ENCODE data around the gene CCL8. TPM values are rescaled to one million over a fixed set of nuclear protein-coding genes. Genes with fewer than 3 reads are reported as not detected.
A peak's percentile ranks its signal among the peaks of the same experiment; 100 is the strongest.

The CCL8 gene
- total RNA-seq, 1 donor from 2014 or later: not detected

GRCh38 chr17:34285286-34285792, 33.9 kb upstream of the CCL8 start, which contains the start of gene CCL11:
CCL11 (plus strand) TSS chr17:34285742; CDS start chr17:34285809, 67 bp downstream.
- Mint-ChIP-seq H3K9me3 (ENCODE audit: unreplicated experiment) (no peaks in the 10 kb centered on the region), H3K36me3 (ENCODE audit: unreplicated experiment) (no peaks in the 10 kb centered on the region)

DNA sequence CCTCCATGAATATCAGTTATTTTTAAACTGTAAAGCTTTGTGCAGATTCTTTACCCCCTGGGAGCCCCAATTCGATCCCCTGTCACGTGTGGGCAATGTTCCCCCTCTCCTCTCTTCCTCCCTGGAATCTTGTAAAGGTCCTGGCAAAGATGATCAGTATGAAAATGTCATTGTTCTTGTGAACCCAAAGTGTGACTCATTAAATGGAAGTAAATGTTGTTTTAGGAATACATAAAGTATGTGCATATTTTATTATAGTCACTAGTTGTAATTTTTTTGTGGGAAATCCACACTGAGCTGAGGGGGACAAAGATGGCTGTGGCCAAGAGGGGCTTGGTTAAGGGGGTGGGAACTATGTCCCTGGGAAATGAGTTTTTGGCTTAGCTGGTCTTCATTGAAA, 31.4 kb upstream of the CCL8 start:
- peaks cover 20% of the 10 kb centered on the region for H3K4me1 Mint-ChIP-seq (ENCODE audit: unreplicated experiment)
- H3K9me3 Mint-ChIP-seq (ENCODE audit: unreplicated experiment): no peaks in the 10 kb centered on the region
- DNase-seq (ENCODE audit: extremely low spot score, unreplicated experiment): peak; percentile 10
- no peaks in the 10 kb centered on the region for H3K36me3 Mint-ChIP-seq (ENCODE audit: unreplicated experiment)
- H3K27me3 Mint-ChIP-seq (ENCODE audit: unreplicated experiment): peaks cover 3% of the 10 kb centered on the region
- TF ChIP-seq, protein P1, sequence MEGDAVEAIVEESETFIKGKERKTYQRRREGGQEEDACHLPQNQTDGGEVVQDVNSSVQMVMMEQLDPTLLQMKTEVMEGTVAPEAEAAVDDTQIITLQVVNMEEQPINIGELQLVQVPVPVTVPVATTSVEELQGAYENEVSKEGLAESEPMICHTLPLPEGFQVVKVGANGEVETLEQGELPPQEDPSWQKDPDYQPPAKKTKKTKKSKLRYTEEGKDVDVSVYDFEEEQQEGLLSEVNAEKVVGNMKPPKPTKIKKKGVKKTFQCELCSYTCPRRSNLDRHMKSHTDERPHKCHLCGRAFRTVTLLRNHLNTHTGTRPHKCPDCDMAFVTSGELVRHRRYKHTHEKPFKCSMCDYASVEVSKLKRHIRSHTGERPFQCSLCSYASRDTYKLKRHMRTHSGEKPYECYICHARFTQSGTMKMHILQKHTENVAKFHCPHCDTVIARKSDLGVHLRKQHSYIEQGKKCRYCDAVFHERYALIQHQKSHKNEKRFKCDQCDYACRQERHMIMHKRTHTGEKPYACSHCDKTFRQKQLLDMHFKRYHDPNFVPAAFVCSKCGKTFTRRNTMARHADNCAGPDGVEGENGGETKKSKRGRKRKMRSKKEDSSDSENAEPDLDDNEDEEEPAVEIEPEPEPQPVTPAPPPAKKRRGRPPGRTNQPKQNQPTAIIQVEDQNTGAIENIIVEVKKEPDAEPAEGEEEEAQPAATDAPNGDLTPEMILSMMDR (IDR thresholded peaks at IDR 0.05): no peak
- no peak overlapping the region for H3K4me3 Mint-ChIP-seq (ENCODE audit: unreplicated experiment)
- H3K27ac Mint-ChIP-seq (ENCODE audit: unreplicated experiment): no peak overlapping the region

More at GRCh38 chr17:34285286-34285792, 33.9 kb upstream of the CCL8 start, which contains the start of gene CCL11:
- peak; percentile 54 for DNase-seq (ENCODE audit: extremely low spot score, unreplicated experiment)
- Mint-ChIP-seq H3K4me1 (ENCODE audit: unreplicated experiment) (peaks cover 20% of the 10 kb centered on the region), H3K27me3 (ENCODE audit: unreplicated experiment) (peaks cover 20% of the 10 kb centered on the region), H3K27ac (ENCODE audit: unreplicated experiment) (no peak within 1 kb of the TSS), H3K4me3 (ENCODE audit: unreplicated experiment) (no peak within 1 kb of the TSS)
- TF ChIP-seq, protein P1 (IDR thresholded peaks at IDR 0.05): no peak

DNA sequence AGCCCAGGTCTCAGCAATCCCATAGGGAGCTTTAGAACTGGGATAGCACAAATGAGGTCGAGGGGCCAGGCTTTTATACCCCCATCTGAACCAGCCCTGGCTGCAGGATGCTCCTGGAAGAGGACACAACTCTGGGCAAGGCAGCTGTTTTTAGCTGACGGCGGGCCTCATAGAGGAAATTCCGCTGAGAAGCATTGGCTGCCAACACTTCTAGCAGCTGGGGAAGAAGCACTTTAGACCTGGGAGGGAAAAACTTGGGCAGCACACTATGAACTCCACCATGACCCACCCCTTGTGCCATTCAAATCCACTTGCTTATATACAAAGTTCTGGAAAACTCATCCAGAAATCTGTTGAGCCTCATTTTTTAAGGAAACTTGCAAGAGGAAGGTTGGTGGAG, 28.6 kb upstream of the CCL8 start:
- Mint-ChIP-seq H3K4me1 (ENCODE audit: unreplicated experiment) (peaks cover 20% of the 10 kb centered on the region), H3K27me3 (ENCODE audit: unreplicated experiment) (no peaks in the 10 kb centered on the region), H3K27ac (ENCODE audit: unreplicated experiment) (no peak overlapping the region), H3K4me3 (ENCODE audit: unreplicated experiment) (no peak overlapping the region), H3K36me3 (ENCODE audit: unreplicated experiment) (no peaks in the 10 kb centered on the region), H3K9me3 (ENCODE audit: unreplicated experiment) (no peaks in the 10 kb centered on the region)
- no peak for DNase-seq (ENCODE audit: extremely low spot score, unreplicated experiment)
- TF ChIP-seq, protein P1 (IDR thresholded peaks at IDR 0.05): no peak

- Mint-ChIP-seq H3K27ac (ENCODE audit: unreplicated experiment) (no peak overlapping the region), H3K4me1 (ENCODE audit: unreplicated experiment) (peaks cover 20% of the 10 kb centered on the region)
- TF ChIP-seq, protein P1 (IDR thresholded peaks at IDR 0.05): no peak
Measured at GRCh38 chr17:34291721-34292348, 27.4 kb upstream of the CCL8 start.

GRCh38 chr17:34299027-34299426, 20.2 kb upstream of the CCL8 start:
- DNase-seq (ENCODE audit: extremely low spot score, unreplicated experiment): peak; percentile 7
- H3K4me1 Mint-ChIP-seq (ENCODE audit: unreplicated experiment): peaks cover 24% of the 10 kb centered on the region
- TF ChIP-seq, protein P1 (IDR thresholded peaks at IDR 0.05): no peak
- no peaks in the 10 kb centered on the region for H3K9me3 Mint-ChIP-seq (ENCODE audit: unreplicated experiment)
- no peak overlapping the region for H3K27ac Mint-ChIP-seq (ENCODE audit: unreplicated experiment)
- H3K36me3 Mint-ChIP-seq (ENCODE audit: unreplicated experiment): no peaks in the 10 kb centered on the region
- H3K27me3 Mint-ChIP-seq (ENCODE audit: unreplicated experiment): no peaks in the 10 kb centered on the region
- no peak overlapping the region for H3K4me3 Mint-ChIP-seq (ENCODE audit: unreplicated experiment)

More at GRCh38 chr17:34291721-34292348, 27.4 kb upstream of the CCL8 start:
- Mint-ChIP-seq H3K36me3 (ENCODE audit: unreplicated experiment) (no peaks in the 10 kb centered on the region), H3K4me3 (ENCODE audit: unreplicated experiment) (no peak overlapping the region), H3K27me3 (ENCODE audit: unreplicated experiment) (no peaks in the 10 kb centered on the region), H3K9me3 (ENCODE audit: unreplicated experiment) (no peaks in the 10 kb centered on the region)
- peak; percentile 44 for DNase-seq (ENCODE audit: extremely low spot score, unreplicated experiment)
